ENCODE data around the gene GTF3C5.
"Not testable (repeated sequence)": the region's sequence is repeated elsewhere in the genome, so short reads cannot be mapped to it uniquely, and the experiment has no call there.

GTF3C5 gene

DNA sequence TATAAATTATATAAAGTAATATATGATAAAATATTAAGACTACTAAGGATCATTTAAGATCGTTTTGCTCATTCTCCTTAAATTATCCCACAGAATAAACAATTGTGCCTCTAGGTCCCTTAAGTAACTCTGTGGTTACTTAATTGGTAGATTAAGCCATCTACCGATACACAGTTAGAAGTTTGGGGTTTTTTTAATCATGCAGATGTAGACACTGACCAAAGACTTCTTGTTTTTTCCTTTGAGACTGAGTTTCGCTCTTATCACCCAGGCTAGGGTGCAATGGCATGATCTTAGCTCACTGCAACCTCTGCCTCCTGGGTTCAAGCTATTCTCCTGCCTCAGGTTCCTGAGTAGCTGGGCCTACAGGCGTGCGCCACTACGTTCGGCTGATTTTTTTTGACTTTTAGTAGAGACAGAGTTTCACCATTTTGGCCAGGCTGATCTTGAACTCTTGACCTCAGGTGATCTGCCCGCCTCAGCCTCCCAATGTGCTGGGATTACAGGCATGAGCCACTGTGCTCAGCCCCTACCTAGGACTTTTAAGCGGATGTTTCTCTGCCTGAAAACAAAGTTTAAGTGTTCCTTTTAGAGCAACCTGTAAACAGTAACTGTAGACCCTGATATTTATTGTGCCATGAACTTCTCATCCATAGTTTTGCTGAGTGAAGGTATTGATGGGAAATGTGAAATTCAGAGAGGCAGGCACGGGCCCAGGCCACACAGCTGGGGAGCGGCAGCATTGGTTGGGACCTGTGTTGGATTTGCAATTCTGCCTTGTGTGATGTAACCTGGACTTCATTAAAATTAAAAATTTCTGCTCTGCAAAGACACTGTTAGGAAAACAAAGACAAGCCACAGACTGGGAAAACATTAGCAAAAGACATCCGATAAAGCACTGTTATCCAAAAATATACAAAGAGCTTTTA lies 42.6 kb downstream of the GTF3C5 start:
- DNase-seq = no peak

DNA sequence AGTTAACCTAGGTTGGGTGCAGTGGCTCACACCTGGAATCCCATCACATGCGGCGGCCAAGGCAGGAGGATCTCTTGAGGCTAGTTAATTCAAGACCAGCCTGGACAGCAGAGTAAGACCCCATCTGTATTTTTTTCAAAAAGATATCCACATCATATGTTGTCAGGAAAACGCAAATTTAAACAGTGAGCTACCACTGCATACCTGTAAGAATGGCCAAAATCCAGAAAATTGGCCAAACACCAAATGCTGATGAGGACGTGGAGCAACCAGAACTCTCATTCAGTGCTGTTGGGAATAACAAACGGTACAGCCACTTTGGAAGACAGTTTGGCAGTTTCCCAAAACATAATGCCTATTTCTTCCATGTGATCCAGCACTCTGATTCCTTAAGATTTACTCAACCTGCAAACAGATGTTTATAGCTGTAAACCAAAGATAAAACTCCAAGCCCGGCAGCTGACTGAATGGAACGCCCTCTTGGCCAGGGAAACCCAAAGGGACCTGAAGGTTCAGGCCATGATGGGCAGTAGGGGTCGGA lies 43.4 kb downstream of the GTF3C5 start:
- DNase-seq = no peak

DNA sequence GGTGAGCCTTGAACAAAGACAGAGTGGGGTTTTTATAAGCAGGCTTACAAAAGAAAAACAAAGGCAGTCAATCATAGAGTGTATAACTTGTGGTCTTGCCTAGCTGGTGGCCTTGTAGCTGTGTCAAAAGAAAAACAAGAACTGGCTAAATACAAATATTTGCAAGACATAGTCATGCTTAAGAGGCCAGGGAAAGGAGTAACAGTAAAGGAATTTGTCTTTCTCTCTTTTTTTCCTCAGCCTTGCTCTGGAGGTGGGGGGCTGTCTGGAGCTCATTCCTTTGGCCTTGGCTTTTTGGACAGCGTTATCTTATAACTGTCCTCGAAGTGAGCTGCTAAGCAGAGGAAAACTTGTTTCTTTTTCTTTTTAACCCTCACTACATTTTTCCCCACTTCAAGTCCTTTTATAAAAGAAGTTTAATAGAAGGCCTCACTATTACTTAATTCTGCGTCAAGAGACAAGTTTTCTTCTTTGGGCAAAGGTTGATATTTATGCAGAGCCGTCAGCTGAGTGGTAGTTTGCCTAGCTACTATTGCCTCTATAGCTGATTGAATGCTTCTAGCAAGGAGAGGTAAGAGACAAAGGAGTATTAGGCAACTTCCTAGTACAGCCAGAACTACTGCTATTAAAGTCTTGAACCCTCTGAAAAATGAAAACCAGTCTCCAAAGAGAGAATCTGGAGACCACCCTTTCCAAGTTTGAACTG lies 45.3 kb downstream of the GTF3C5 start:
- DNase-seq = no peak

DNA sequence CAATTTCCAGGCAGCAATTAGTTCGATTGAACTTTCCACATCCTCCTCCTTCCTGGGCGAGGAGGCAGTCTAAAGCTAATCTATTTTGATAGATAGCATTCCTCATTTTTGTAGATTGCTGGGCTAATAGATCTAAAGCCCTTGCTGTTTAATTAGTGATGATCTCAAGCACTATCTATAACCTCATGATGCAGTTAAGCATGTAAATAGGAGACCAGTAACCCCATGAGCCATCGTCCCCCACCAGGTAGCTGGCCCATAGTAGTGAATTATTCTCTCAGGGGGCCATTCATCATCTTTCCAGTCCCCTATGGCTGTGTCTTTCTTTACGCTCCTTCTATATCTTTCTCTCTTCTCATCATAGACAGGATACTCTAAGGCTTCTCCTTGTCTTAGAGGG lies 45.9 kb downstream of the GTF3C5 start:
- DNase-seq = no peak

DNA sequence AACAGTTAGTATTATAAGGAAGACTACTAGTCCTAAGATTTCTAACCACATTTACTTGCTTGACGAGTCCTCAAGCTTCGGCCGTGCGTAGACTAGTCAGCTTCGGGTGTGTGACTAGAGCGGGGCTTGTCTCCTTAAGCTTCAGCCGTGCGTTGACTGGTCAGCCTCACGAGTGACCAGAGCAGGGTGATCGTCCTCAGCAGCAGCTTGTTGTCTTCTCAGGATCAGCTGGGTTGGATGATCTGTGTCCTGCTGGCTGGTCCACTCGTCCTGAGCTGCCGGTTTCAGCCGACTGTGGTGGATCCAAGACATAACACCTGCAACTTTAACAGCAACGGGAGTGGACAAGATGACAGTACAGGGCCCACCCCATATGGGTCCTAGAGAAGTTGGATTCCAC lies 47.7 kb downstream of the GTF3C5 start:
- DNase-seq = no peak

DNA sequence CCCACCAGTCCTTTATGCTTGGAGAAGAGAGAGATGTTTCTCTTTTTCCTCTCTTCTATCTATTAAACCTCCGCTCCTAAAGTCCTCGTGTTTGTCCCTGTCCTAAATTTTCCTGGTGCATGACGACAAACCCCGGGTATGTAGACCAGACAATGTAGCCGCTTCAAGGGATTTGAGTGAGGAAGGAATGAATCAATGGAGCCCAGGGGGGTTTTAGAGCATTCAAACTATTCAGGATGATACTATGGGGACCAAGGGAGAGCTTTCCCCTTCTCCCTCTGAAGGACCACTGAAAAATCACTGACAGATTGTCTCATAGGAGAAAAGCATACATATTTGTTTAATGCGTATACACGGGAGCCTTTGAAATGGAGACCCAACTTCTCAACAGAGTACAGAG lies 49.4 kb downstream of the GTF3C5 start:
- no peak for DNase-seq

DNA sequence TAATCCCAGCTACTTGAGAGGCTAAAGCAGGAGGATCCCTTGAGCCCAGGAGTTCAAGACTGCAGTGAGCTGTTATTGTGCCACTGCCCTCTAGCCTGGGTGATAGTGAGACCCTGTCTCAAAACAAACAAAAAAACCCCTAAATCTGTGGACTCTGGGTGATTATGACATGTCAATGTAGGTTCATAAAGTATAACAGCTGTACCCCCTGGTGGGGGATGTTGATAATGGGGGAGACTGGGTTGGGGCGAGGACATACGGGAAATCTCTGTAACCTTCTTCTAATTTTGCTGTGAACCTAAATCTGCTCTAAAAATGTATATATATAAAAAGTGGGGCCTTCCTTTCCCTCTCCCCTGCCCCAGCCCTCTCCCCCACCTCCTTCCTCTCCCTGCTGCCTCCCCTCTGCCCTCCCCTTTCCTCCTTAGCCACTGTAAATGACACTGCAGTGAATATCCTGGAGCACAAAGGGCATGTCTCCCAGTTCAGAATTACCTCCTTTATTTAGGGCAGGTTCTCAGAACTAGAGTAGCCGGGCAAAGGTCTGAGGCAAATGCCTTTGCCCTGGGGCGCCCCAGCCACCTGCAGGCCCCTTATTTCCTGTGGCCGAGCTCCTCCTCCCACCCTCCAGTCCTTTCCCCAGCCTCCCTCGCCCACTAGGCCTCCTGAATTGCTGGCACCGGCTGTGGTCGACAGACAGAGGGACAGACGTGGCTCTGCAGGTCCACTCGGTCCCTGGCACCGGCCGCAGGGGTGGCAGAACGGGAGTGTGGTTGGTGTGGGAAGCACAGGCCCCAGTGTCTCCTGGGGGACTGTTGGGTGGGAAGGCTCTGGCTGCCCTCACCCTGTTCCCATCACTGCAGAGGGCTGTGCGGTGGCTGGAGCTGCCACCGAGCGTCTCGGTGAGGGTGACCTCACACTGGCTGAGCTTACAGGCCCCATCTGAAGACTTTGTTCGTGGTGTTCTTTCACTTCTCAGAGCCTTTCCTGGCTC lies 50.3 kb downstream of the GTF3C5 start:
- not testable (repeated sequence) for DNase-seq

DNA sequence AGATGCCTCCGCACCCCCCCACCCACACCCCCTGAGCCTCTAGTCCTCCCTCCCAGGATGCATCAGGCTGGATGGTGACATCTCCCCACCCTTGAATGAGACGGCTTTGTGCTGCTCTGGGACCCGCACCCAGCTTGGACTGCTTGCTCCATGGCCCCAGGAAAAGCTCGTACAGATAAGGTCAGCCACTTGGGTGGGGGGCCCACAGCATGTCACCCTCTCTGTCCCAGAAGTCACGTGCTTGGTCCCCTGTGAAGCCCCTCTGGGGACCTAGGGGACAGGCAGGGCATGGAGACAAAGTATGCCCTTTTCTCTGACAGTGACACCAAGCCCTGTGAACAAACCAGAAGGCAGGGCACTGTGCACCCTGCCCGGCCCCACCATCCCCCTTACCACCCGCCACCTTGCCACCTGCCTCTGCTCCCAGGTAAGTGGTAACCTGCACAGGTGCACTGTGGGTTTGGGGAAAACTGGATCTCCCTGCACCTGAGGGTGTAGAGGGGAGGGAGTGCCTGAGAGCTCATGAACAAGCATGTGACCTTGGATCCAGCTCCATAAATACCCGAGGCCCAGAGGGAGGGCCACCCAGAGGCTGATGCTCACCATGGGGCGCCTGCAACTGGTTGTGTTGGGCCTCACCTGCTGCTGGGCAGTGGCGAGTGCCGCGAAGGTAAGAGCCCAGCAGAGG lies 51.3 kb downstream of the GTF3C5 start:
- DNase-seq = not testable (repeated sequence)

DNA sequence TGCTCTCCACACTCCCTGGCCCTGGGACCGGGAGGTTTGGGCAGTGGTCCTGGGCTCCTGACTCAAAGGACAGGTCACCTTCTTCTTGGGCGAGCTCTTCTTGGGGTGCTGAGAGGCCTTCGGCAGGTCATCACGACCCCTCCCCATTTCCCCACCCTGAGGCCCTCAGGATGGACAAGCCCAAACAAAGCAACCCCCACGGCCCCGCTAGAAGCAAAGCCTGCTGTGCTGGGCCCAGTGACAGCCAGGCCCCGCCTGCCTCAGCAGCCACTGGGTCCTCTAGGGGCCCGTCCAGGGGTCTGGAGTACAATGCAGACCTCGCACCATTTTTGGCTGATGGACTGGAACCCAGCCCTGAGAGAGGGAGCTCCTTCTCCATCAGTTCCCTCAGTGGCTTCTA lies 52.9 kb downstream of the GTF3C5 start:
- not testable (repeated sequence) for DNase-seq

DNA sequence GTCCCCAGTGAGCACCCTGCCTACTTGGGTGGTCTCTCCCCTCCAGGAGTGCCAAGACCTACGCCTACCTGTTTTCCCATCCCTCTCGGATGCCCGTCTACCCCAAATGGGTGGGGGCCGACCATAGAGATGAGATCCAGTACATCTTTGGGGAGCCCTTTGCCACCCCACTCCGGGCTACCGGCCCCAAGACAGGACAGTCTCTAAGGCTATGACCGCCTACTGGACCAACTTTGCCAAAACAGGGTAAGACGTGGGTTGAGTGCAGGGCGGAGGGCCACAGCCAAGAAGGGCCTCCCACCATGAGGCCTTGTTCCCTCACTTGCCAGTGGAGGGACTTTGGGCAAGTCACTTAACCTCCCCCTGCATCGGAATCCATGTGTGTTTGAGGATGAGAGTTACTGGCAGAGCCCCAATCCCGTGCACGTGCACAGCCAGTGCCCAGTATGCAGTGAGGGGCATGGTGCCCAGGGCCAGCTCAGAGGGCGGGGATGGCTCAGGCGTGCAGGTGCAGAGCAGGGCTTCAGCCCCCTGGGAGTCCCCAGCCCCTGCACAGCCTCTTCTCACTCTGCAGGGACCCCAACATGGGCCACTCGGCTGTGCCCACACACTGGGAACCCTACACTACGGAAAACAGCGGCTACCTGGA lies 55.5 kb downstream of the GTF3C5 start:
- DNase-seq = not testable (repeated sequence)

DNA sequence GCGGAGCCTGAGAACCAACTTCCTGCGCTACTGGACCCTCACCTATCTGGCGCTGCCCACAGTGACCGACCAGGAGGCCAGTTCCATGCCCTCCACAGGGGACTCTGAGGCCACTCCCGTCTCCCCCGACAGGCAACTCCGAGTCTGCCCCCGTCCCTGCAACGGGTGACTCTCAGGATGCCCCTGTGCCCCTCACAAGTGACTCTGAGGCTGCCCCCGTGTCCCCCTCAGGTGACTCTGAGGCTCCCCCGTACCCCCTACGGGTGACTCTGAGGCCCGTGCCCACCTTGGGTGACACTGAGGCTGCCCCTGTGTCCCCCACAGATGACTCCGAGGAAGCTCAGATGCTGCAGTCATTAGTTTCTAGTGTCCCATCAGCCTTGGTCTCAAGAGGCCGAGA lies 56.1 kb downstream of the GTF3C5 start:
- no peak for DNase-seq

DNA sequence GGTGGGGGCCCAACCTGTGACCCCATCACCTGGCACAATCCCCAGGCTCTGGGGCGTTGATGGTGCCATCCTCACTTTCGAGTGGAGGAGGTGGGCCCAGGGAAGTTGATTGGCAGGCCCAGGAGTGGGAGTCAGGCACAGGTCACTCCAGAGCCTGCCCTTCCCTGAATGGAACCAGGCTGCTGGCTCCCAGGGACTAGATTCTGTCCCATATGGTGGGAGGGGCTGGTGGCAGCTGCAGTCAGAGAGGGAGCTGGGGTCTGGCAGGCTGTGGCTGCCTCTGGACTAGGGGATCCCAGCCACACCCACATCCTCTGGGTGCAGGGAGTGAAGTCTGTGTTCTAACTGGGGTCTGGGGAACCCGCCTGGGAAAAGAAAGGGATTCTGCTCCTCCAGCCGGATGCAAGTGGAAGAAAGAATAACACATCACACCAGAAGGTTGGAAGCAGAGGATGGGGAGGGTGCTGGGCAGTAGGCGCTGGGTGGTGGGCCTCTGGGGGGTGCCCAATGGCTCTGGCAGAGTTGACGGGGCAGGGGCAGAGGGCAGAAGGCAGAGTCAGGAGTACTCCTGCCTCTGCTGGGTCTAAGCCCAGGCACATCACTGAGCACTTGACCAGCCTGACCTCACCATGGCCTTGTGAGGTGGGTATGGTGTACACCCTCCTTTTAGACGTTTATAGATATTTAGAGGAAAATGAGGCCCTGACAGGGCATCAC lies 56.8 kb downstream of the GTF3C5 start:
- no peak for DNase-seq

DNA sequence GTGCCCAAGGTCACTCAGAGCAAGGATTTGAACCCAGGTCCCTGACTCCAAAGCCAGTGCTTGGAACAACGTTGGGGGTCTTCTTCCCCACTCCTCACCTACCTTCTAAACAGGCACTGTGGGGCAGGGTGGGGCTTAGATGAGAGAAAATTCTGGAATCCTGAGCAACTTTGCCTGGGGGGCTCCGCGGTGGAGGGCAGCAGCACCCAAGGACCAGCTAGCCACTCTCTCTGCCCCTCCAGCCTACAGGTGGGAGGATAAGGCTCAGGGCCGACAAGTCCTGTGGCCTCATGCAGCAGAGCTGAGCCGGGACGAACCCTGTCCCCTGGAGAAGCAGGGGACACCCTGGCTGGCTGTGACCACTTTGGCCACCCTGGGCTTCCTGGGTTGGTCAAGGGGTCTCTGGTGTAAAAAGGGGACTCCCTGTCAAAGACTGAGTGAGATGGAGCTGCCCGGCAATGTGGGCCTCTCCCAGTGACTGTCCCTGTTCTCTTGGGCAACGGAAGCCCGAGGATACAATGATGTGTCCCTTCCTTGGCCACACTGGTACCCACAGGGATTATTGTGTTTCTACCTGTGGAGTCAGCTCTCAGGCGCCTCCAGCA lies 57.5 kb downstream of the GTF3C5 start:
- DNase-seq = no peak

DNA sequence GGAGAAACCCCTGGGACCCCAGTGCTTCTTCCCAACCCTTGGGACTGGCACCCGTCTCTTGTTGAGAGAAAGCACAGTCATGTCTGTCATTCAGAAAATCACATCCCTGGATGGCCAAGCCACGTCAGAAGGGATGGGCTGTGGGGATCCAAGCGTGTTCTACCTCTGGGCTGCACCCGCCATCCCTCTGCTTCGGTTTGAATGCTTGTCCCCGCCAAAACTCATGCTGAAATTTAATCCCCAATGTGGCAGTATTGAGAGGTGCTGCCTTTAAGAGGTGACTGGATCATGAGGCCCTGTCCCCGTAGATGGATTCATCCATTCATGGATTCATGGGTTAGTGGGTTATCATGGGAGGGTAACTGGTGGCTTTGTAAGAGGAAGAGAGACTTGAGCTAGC lies 58.0 kb downstream of the GTF3C5 start:
- DNase-seq = no peak

DNA sequence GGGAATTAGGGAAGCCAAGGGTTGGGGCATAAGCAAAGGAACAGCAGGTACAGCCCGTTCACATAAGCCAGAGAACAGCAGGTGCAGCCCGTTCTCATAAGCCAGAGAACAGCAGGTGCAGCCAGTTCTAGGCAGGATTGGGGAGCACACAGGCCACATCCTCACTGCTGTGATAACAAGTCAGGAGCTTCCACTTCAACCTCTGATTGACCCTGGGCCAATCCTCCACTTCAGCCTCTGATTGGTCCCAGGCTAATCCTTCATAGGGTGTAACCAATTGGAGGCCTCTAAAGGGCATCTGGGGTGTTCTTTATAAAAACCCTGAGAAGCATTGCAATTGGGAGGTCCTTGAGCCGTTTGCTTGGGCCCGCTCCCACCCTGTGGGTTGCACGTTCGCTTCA lies 58.5 kb downstream of the GTF3C5 start:
- DNase-seq = peak; percentile 7

DNA sequence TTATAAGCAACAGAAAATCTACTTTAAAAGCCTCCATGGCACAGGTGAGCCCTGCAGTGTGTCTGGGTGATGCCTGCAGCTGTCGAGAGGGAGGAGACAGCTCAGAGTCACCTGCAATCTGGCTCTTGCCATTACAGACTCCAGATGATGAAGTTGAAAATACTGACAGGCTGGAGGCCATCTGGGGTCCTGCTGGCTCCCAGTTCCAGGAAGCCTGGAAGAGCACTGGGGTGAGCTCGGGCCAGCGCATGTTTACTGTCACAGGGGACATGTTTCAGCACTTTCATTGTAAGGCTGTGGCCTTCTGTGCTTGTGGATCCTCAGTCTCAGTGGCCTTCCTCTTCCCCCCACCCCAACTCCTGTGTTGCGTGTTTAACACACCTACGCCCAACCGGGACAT lies 59.4 kb downstream of the GTF3C5 start:
- DNase-seq = no peak

DNA sequence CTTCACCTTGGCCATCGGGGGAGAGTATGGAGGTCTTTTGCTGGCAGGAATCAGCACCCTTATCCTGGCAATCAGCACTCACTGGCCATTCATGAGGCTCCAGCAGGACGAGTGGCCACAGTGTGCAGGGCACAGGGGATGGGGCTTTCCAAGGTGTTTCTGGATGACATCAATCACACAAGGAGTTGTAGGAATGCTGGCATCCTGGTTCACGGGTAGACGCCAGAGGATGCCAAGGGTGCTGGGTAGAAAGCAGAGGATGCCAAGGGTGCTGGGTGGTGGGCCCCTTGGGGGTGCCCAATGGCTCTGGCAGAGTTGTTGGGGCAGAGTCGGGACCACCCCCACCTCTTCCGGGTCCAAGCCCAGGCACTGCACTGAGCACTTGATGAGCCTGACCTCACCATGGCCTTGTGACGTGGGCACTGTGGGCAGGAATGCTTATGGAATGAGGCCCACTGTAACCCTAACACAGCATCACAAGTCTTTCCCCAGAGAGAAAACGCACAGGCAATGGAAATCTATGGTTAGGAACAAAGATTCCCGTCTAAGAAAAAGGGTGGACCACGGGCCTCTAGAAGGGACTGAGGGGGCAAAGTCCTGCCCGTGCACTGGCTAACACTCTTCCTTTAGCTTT lies 60.1 kb downstream of the GTF3C5 start:
- DNase-seq = no peak

DNA sequence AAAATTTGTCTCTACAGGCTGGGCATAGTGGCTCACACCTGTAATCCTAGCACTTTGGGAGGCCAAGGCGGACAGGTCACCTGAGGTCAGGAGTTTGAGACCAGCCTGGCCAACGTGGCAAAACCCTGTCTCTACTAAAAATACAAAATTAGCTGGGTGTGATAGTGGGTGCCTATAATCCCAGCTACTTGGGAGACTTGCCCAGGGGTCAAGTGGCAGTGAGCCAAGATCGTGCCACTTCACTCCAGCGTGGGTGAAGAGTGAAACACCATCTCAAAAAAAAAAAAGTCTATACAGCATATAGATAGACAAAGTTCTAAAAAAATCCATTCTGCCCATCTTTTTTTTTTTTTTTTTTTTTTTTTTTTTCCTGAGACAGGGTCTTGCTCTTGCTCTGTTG lies 63.6 kb downstream of the GTF3C5 start:
- not testable (repeated sequence) for DNase-seq

DNA sequence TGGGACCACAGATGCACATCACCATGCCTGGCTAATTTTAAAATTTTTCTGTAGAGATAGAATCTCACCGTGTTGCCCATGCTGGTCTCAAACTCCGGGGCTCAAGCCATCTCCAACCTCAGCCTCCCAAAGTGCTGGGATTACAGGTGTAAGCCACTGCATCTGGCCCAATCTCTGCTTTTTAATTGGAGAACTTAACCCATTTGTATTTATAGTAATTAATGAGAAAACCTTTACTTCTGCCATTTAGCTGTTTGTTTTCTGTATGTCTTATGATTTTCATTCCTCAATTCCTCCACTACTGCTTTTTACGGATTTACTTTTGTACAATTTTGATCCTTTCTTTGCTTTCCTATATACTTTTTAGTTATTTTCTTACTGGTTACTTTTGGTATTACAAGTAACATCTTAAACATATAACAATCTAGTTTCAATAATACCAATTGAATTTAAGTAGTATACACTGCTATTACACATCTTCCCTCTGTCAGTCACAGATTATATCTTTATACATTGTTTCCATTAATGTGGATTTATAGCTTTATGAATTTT lies 64.1 kb downstream of the GTF3C5 start:
- DNase-seq = no peak

Data from DMS153 (cell line).